Activated CD4-positive, CD25-positive, alpha-beta regulatory T cell treated with anti-CD3 and anti-CD28 coated beads, Interleukin-2, amount 50 U/mL, for 16 hours (primary cell): ENCODE measurements around the gene MAP2K1.
"Not testable (repeated sequence)": the region's sequence is repeated elsewhere in the genome, so short reads cannot be mapped to it uniquely, and the experiment has no call there.

Experiments
- DNase-seq: peaks from one replicate; pipeline ENCODE4 v3.0.0-alpha.2; 2020; ENCODE audit warnings: low read depth, low spot score

MAP2K1 gene

DNA sequence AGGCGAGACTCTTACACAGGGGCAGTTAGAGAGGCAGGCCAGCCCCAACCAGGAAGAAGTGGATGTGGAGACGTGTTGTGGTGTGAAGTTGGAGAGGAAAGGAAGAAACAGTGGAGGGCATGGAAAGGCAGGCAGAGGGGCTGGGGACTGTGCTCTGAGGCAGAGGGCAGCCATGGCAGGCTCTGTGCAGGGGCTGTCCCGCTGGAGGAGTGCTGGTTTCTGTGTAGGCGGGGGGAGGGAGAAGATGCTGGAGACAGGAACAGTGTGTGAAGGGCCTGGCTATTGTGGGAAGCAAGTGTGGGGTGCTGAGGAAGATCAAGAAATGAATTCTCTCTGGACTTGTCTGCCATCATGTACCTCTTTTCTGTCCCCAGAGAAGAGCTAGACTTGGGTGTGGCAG, 89.8 kb downstream of the MAP2K1 start:
- DNase-seq: no peak

DNA sequence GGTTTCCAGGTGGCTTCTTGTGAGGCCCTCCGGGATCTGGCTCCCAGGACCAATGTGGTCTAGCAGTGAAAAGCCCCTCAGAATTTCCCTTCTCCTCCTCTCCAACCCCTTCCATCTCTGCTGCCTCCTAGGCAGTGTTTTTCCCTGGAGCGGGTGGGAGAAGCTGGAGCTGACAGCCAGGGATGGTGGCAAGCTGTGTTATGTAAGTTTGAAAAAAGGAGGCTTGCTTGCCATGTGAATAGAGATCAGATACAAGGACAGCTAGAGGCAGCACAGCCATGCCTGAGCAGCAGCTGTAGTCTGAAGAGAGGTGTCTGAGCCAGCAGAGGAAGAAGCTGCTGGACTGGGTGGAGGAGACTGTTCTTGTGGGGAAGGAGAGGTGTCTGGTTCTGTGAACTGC, 90.3 kb downstream of the MAP2K1 start:
- no peak for DNase-seq

- no peak for DNase-seq
Measured at GRCh38 chr15:66480267-66480666, 93.6 kb downstream of the MAP2K1 start.

GRCh38 chr15:66481107-66481856, 94.6 kb downstream of the MAP2K1 start:
- DNase-seq: no peak

DNA sequence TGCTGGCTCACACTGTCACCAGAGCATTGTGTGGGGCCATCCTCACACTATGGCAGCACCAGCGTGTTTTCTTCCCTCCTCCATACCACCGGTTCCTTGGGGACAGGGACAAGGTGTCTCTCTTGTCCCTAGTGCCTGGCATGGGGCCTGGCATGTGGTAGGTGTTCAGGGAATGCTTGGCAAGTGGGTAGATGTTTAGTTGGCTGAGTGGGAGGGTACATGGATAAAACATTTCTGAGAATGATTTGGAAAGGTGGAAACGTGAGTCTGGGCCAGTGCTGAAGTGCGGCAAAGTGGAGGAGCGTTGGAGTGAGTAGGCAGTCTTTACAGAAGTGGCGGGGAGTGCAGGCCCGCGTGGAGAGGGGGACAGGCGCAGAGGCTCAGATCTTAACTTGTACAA, 95.8 kb downstream of the MAP2K1 start:
- no peak for DNase-seq

GRCh38 chr15:66483131-66483566, 96.4 kb downstream of the MAP2K1 start:
- DNase-seq: no peak

GRCh38 chr15:66484539-66485112, 97.9 kb downstream of the MAP2K1 start:
- DNase-seq: no peak

DNA sequence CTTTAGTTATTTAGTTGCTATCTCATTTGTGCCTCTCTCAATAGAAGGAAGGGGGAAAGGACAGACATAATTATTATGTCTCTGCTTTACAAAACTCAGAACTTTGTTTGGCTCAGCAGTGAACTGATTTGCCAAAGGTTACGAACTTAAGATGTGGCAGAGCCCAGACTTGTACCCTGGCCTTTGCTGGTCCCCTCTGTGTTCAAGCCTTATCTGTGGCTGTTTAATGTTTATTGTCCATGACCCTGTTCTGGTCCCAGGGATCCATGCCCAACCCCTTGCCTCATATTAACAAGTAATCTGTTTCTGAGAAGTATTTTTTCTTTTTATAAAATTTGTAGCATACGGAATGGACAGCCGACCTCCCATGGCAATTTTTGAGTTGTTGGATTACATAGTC, 100.2 kb downstream of the MAP2K1 start:
- DNase-seq: no peak

- DNase-seq: no peak
Measured at GRCh38 chr15:66488525-66488924, 101.8 kb downstream of the MAP2K1 start.

DNA sequence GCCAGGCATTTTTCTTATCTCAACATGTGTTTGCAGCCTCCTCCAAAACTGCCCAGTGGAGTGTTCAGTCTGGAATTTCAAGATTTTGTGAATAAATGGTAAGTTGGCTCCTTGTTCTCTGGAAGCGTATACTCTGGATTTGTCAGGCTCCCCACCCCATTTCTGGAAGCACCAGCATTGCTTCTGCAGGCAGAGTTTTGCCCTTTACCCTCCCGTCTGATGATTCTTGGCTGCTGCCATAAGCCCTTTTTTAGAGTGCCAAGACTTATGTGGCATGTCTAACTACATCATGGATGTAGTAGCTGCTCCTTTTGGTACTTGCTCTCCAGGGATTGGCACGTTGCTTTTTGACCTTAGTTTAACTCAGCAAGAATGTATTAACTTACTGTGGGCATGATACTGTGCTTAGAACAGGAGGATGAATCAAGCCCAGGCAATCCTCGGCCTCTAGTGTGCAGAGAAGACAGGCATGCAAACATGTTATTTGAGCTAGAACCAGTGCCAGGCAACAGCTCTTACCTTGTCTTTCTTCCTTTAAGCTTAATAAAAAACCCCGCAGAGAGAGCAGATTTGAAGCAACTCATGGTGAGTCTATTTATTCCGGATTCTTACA, 102.6 kb downstream of the MAP2K1 start:
- DNase-seq: no peak

DNA sequence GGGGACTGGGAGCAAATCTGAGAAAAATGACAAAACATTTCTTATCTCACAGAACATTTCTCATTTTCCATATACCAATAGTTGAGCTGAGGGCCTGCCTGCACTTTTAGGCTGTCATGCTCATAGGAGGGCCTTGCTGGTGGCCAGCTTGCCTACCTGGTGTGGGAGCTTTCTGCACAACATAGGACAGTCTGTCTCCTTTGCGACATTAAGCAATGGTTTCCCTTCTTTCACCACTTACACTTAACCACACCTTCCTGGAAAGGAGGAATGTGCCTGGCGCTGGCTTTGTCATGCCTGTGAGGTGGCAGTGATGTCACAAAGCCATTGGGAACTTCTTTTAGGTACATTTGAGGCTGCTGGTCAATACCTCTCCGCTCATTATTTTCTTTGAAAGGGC, 105.1 kb downstream of the MAP2K1 start:
- DNase-seq: no peak

DNA sequence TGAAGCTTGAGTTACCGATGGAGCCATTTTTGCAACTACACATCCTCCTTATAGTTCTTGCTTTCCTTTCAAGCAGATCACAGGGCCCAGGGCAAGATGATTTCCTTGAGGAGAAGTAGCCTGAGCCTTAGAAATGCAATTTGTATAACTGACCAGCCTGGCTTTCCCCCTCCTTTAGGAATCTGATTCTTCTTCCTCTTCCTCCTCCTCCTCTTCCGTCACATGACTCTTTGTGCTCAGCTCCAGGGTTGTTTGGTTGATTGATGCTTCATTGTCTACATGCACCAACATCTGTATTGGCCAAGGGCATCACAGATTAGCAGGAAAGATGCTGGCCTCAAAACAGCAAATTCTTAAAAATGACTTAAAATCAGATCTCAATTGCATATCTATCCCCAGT, 107.5 kb downstream of the MAP2K1 start:
- DNase-seq: no peak

DNA sequence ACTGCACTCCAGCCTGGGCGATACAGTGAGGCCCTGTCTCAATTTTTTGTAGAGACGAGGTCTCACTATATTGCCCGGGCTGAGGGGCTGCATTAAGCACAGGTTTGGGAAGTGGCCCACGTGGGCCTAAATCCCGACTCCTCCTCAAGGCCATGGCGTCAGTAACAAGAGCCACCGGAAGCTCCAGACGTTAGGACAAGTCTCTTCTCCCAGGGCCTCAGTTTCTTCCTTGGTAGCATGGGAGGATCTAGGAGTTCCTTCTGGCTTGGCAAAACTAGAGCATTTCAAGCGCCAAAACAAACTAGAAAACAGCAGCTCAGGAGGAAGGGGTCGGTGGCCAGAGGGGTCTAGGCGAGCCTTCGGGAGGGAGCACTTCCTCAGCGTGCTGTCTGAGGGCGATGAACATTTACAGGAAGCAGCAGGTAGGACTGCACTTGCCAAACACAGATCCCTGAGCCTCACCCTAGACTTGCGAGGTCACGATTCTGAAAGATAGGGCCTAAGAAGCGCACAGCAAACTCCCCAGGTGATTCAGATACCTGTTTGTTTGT, 110.3 kb downstream of the MAP2K1 start:
- DNase-seq: no peak

GRCh38 chr15:66497502-66498455, 111.1 kb downstream of the MAP2K1 start, which contains the start of gene SNAPC5:
SNAPC5 (minus strand) TSS chr15:66497762; CDS start chr15:66497731, 31 bp downstream.
- peak; percentile 95 for DNase-seq

DNA sequence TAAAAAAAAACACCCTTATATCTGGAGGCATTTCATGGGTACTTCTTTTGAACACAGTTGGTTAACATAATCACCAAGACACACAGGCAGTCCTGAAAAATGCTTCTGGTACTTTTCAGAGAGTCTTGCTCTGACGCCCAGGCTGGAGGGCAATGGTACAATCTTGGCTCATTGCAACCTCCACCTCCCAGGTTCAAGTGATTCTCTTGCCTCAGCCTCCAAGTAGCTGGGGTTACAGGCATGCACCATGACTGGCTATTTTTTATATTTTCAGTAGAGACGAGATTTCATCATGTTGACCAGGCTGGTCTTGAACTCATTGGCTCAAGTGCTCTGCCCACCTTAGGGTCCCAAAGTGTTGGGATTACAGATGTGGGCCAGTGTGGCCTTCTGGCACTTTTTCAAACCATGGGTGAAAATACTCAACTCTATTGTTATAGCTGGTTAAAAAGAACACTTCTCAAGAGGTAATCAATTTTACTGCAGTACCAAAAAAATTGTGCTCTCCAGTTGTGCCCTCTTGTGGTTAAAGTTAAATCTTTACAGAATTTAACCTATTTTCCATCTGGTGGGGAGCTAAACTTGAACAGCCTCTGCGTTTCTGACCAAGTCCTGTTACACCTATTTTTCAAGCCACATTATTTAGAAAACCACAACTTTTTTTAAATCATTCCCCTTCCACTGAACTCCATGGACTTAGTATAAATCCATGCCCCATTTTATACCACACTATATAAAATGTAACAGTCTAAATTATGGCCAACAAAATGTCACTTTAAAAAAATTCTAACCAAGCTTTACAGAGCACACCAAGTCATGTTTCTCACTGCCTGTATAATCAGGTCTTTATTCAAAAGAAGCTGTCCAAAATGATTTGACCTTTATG, 112.0 kb downstream of the MAP2K1 start:
- no peak for DNase-seq

DNA sequence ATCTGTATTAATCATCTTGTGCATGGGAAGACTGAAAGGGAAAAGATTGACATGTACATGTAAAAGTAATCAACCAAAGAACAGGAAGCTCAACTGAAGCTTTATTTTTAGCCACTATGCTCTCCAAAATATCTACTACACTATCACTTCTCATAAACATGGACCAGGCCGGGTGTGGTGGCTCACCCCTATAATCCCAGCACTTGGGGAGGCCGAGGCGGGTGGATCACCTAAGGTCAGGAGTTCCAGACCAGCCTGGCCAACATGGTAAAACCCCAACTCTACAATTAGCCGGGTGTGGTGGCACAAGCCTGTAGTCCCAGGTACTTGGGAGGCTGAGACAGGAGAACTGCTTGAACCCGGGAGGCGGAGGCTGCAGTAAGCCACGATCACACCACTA, 113.6 kb downstream of the MAP2K1 start:
- DNase-seq: not testable (repeated sequence)

- DNase-seq: no peak
Measured at GRCh38 chr15:66502491-66502890, 115.8 kb downstream of the MAP2K1 start.

- not testable (repeated sequence) for DNase-seq
Measured at GRCh38 chr15:66503041-66503648, 116.4 kb downstream of the MAP2K1 start.

DNA sequence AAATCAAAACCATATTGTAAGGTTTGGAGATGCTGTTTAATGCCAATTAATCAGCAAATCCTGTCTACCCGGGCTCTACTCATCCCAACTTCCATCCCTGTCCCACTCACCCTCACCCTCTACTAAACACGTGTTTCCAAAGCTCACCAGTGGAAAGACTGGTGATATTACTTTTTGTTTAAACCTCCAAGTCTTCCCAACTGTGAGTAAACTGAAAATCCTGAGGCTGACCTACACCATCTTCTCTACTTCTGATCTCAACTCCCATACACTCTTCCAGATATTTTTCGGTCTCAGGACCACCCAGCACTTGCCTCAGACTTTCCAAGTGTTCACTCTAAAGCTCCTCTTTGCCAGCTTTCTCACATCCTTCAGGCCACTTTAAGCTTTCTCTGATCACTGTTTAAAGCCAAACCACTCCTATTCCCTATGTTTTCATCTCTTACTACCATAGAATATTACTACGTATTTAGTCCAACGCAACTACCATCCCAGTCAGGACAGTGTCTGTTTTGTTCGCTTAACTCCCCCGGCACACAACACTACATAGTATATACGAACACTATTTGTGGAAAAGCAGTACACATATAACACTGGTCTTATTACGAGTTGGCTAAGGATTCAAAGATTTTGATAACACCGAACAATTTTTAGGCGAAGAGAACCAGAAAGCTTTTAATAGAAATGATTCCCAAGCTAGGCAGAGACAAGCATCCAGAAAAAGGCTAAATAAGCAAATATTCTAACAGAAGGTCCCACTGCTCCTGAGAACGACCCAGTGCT, 117.3 kb downstream of the MAP2K1 start:
- DNase-seq: no peak
